IMR-90 (cell line): ENCODE measurements around the gene ANKH. TPM values are rescaled to one million over a fixed set of nuclear protein-coding genes. Genes with fewer than 3 reads are reported as not detected.

Experiments used
- ATAC-seq: fragments of 200-7000 bp; cut with Tn5 transposase; 2 replicates; pipeline ENCODE4 v1.9.1; 2020; ENCODE audit warnings: low read depth, mild to moderate bottlenecking, moderate library complexity
- BruUV-seq: library from RNA; stranded (reverse); fragments of 400-500 nt; replicated peaks from 2 replicates; lab custom pipeline; 2021; lab: Mats Ljungman, UMichigan
- CTCF ChIA-PET: fragments of 300-600 bp; formaldehyde crosslinking; extraction: SDS; loops from one replicate; lab custom pipeline; 2021; ENCODE audit warnings: antibody characterized with exemption; lab: Yijun Ruan, JAX
- POLR2A ChIA-PET: fragments of 300-600 bp; sonication (Branson Sonifier 250); formaldehyde crosslinking; loops from one replicate; lab custom pipeline; 2022; ENCODE audit warnings: antibody characterized with exemption; ENCODE audit not compliant: unreplicated experiment; lab: Charles Lee
- DNase-seq: peaks from one replicate; pipeline ENCODE4 v3.0.0; 2013
- H2AFZ ChIP-seq: replicated peaks from 2 replicates; pipeline ENCODE3; 2013; ENCODE audit warnings: low read length, mild to moderate bottlenecking; ENCODE audit not compliant: poor library complexity
- H2AK5ac ChIP-seq: 2 replicates; pipeline ENCODE4 v1.6.1; 2013; ENCODE audit warnings: low read depth, low read length, inconsistent platforms
- H2AK9ac ChIP-seq: replicated peaks from 2 replicates; pipeline ENCODE3; 2013; ENCODE audit warnings: mild to moderate bottlenecking, low read depth, low read length, moderate library complexity; ENCODE audit not compliant: poor library complexity
- H2BK120ac ChIP-seq: 2 replicates; pipeline ENCODE4 v1.6.1; 2013; ENCODE audit warnings: low read depth, low read length, inconsistent platforms
- H2BK15ac ChIP-seq: 3 replicates; pipeline ENCODE4 v1.6.1; 2013; ENCODE audit warnings: low read depth, low read length, inconsistent platforms
- H2BK20ac ChIP-seq: 2 replicates; pipeline ENCODE4 v1.6.1; 2013; ENCODE audit warnings: low read depth, mild to moderate bottlenecking, inconsistent platforms, low read length, moderate library complexity
- H2BK5ac ChIP-seq: 2 replicates; pipeline ENCODE4 v1.6.1; 2013; ENCODE audit warnings: mild to moderate bottlenecking, low read depth, low read length, inconsistent platforms; ENCODE audit not compliant: poor library complexity, severe bottlenecking
- H3K14ac ChIP-seq: replicated peaks from 2 replicates; pipeline ENCODE4 v1.6.1; 2013; ENCODE audit warnings: low read depth, low read length, inconsistent platforms
- H3K18ac ChIP-seq: 2 replicates; pipeline ENCODE4 v1.6.1; 2013; ENCODE audit warnings: low read depth, low read length, control low read depth
- H3K23ac ChIP-seq: 2 replicates; pipeline ENCODE4 v1.6.1; 2013; ENCODE audit warnings: low read depth, low read length, inconsistent platforms
- H3K27ac ChIP-seq: 2 replicates; pipeline ENCODE4 v1.5.1; 2013; ENCODE audit warnings: mild to moderate bottlenecking, control low read depth, low read length; ENCODE audit not compliant: insufficient read depth
- H3K27me3 ChIP-seq: 2 replicates; pipeline ENCODE4 v1.6.1; 2013; ENCODE audit warnings: low read length; ENCODE audit not compliant: control insufficient read depth, insufficient read depth
- H3K36me3 ChIP-seq: 2 replicates; pipeline ENCODE4 v1.6.1; 2013; ENCODE audit warnings: low read length, mixed read lengths; ENCODE audit not compliant: control insufficient read depth, insufficient read depth
- H3K4ac ChIP-seq: 2 replicates; pipeline ENCODE4 v1.6.1; 2013; ENCODE audit warnings: low read depth, low read length, inconsistent platforms
- H3K4me1 ChIP-seq: 2 replicates; pipeline ENCODE4 v1.6.1; 2013; ENCODE audit warnings: low read length, mixed read lengths; ENCODE audit not compliant: control insufficient read depth, insufficient read depth
- H3K4me2 ChIP-seq: 2 replicates; pipeline ENCODE4 v1.6.1; 2013; ENCODE audit warnings: low read depth, mild to moderate bottlenecking, control low read depth, low read length, moderate library complexity
- H3K4me3 ChIP-seq: 2 replicates; pipeline ENCODE4 v1.5.1; 2013; ENCODE audit warnings: low read depth, mild to moderate bottlenecking, control low read depth, low read length, moderate library complexity; ENCODE audit not compliant: insufficient read depth
- H3K56ac ChIP-seq: 2 replicates; pipeline ENCODE4 v1.6.1; 2013; ENCODE audit warnings: low read length, inconsistent platforms; ENCODE audit not compliant: insufficient read depth; ENCODE audit errors: extremely low read depth
- H3K79me1 ChIP-seq, 2 experiments: 2 replicates each; pipeline ENCODE4 v1.6.1; 2013; ENCODE audit warnings: low read length in 2 of 2, inconsistent platforms in 1 of 2, low read depth in 1 of 2
- H3K9ac ChIP-seq: 2 replicates; pipeline ENCODE4 v1.6.1; 2013; ENCODE audit warnings: low read depth, low read length, control low read depth
- H3K9me1 ChIP-seq: 2 replicates; pipeline ENCODE4 v1.6.1; 2013; ENCODE audit warnings: low read length, inconsistent platforms; ENCODE audit not compliant: insufficient read depth
- H3K9me3 ChIP-seq: 2 replicates; pipeline ENCODE4 v1.6.1; 2013; ENCODE audit warnings: low read length; ENCODE audit not compliant: control insufficient read depth, insufficient read depth
- H4K20me1 ChIP-seq: 2 replicates; pipeline ENCODE4 v1.6.1; 2013; ENCODE audit warnings: low read length, inconsistent platforms; ENCODE audit not compliant: insufficient read depth
- H4K5ac ChIP-seq: 2 replicates; pipeline ENCODE4 v1.6.1; 2013; ENCODE audit warnings: mild to moderate bottlenecking, low read depth, low read length, control low read depth
- H4K8ac ChIP-seq, 2 experiments: 2 replicates each; pipeline ENCODE4 v1.6.1; 2013; ENCODE audit warnings: low read depth in 2 of 2, low read length in 2 of 2, control low read depth in 1 of 2, inconsistent platforms in 1 of 2
- H4K91ac ChIP-seq: 2 replicates; pipeline ENCODE4 v1.6.1; 2013; ENCODE audit warnings: low read depth, low read length, inconsistent platforms; ENCODE audit not compliant: insufficient read depth
- BHLHE40 ChIP-seq: fragments of 150-350 bp; IDR thresholded peaks from 2 replicates; pipeline ENCODE4 v1.6.1; 2016; ENCODE audit warnings: mild to moderate bottlenecking, low read depth, low read length
- CEBPB ChIP-seq: IDR thresholded peaks from 2 replicates; pipeline ENCODE4 v1.6.1; 2012; ENCODE audit warnings: low read depth, low read length, improper control_type of control experiment
- CHD1 ChIP-seq: IDR thresholded peaks from 2 replicates; pipeline ENCODE4 v1.6.1; 2012; ENCODE audit warnings: low read depth, low read length, improper control_type of control experiment
- CTCF ChIP-seq: conservative IDR thresholded peaks from 2 replicates; pipeline ENCODE4 v1.5.1; 2012; ENCODE audit warnings: mild to moderate bottlenecking, low read depth, low read length, improper control_type of control experiment
- ELK1 ChIP-seq: fragments of 150-350 bp; IDR thresholded peaks from 2 replicates; pipeline ENCODE4 v1.6.1; 2016; ENCODE audit warnings: low read depth, mild to moderate bottlenecking, low read length, moderate library complexity, borderline replicate concordance
- FOS ChIP-seq: fragments of 150-350 bp; IDR thresholded peaks from 2 replicates; pipeline ENCODE4 v1.6.1; 2016; ENCODE audit warnings: low read depth, low read length
- MAFK ChIP-seq: IDR thresholded peaks from 2 replicates; pipeline ENCODE4 v1.6.1; 2012; ENCODE audit warnings: low read depth, low read length, improper control_type of control experiment
- MAZ ChIP-seq: IDR thresholded peaks from 2 replicates; pipeline ENCODE4 v1.6.1; 2012; ENCODE audit warnings: low read depth, mild to moderate bottlenecking, low read length, improper control_type of control experiment, moderate library complexity, borderline replicate concordance
- MXI1 ChIP-seq: IDR thresholded peaks from 2 replicates; pipeline ENCODE4 v1.6.1; 2012; ENCODE audit warnings: low read depth, mild to moderate bottlenecking, low read length, moderate library complexity, borderline replicate concordance
- NFE2L2 ChIP-seq: fragments of 150-350 bp; IDR thresholded peaks from 2 replicates; pipeline ENCODE4 v1.6.1; 2016; ENCODE audit warnings: low read depth, mild to moderate bottlenecking, low read length
- POLR2A ChIP-seq: IDR thresholded peaks from 2 replicates; pipeline ENCODE4 v1.6.1; 2012; ENCODE audit warnings: mild to moderate bottlenecking, low read depth, low read length
- RAD21 ChIP-seq: IDR thresholded peaks from 2 replicates; pipeline ENCODE4 v1.6.1; 2012; ENCODE audit warnings: low read length, improper control_type of control experiment
- RCOR1 ChIP-seq: IDR thresholded peaks from 2 replicates; pipeline ENCODE4 v1.6.1; 2012; ENCODE audit warnings: mild to moderate bottlenecking, low read length, improper control_type of control experiment; ENCODE audit not compliant: insufficient replicate concordance
- RFX5 ChIP-seq: IDR thresholded peaks from 2 replicates; pipeline ENCODE4 v1.8.0; 2012; ENCODE audit warnings: low read depth, mild to moderate bottlenecking, low read length, moderate library complexity
- SMC3 ChIP-seq: fragments of 150-350 bp; IDR thresholded peaks from 2 replicates; pipeline ENCODE4 v1.6.1; 2016; ENCODE audit warnings: low read depth, mild to moderate bottlenecking, antibody characterized with exemption, low read length, moderate library complexity
- USF2 ChIP-seq: fragments of 150-350 bp; IDR thresholded peaks from 2 replicates; pipeline ENCODE4 v1.6.1; 2017; ENCODE audit warnings: mild to moderate bottlenecking, antibody characterized with exemption, low read length, low read depth
- WGBS, 2 experiments: methylation state at CpG; one replicate each; pipeline versions ENCODE4 v1.1.5 to v1.1.7; 2013; ENCODE audit warnings: missing lambda C conversion rate in 2 of 2; ENCODE audit not compliant: insufficient read length in 1 of 2; ENCODE audit errors: extremely low coverage in 2 of 2; 5-methylcytosine and 5-hydroxymethylcytosine counted together
- dilution Hi-C: fragments of 300-500 bp; cut with HindIII; formaldehyde crosslinking; loops from one replicate; pipeline ENCODE4 v1.14.3; 2018; ENCODE audit warnings: low sequenced_read_pairs; ENCODE audit not compliant: unreplicated experiment
- in situ Hi-C: fragments of 300-500 bp; cut with MboI; formaldehyde crosslinking; loops from 3 replicates; pipeline ENCODE4 v1.14.3; 2019; ENCODE audit warnings: low sequenced_read_pairs, inconsistent platforms, mixed read lengths
- intact Hi-C: fragments of 100-400 bp; cut with micrococcal nuclease; formaldehyde crosslinking; loops from 2 replicates; pipeline ENCODE4 v1.10.0; 2022
- polyA plus RNA-seq, 3 experiments: library from polyadenylated mRNA; depleted of rRNA; stranded (reverse); fragments of >200 nt; gene quantifications; 2 replicates each; pipeline ENCODE4 v1.2.3, GENCODE V29; 2012; ENCODE audit warnings: low replicate concordance in 1 of 3
- total RNA-seq: library from RNA; depleted of rRNA; stranded (reverse); fragments of >200 nt; gene quantifications from 2 replicates; pipeline ENCODE4 v1.2.3, GENCODE V29; 2012

Gene ANKH
- total and polyA plus RNA-seq, 2 of the 4 experiments (the other 2 are of a cell fraction) = 5.2 to 17.2 TPM

- Histone ChIP-seq H3K27ac (no peak overlapping the region), H3K23ac (no peak overlapping the region), H3K18ac (no peak overlapping the region), H4K5ac (no peak overlapping the region), H3K9ac (no peak overlapping the region), H3K9me1 (0 out of 2 replicates have a peak, but pooled peaks cover 3% of the 10 kb centered on the region), H2AK5ac (no peak overlapping the region), H3K27me3 (no peaks in the 10 kb centered on the region), H4K91ac (no peak overlapping the region), H2BK120ac (no peak overlapping the region), H2BK5ac (no peak overlapping the region), H2AFZ (no peak overlapping the region), H3K14ac (no peak overlapping the region), H2BK20ac (no peak overlapping the region), H3K79me1 (no peaks in the 10 kb centered on the region), H3K36me3 (no peaks in the 10 kb centered on the region), H3K56ac (no peak overlapping the region), H3K4ac (no peak overlapping the region), H4K8ac (no peak overlapping the region), H2BK15ac (no peak overlapping the region), H3K4me3 (no peak overlapping the region), H3K4me1 (no peaks in the 10 kb centered on the region), H3K9me3 (no peaks in the 10 kb centered on the region), H4K20me1 (no peaks in the 10 kb centered on the region), H2AK9ac (no peak overlapping the region), H3K4me2 (no peak overlapping the region)
- WGBS, 2 experiments = 94% methylated on average over 13 of the region's 16 CpGs; no CpG with 5 or more reads in 1 of the 2 experiments
- ChIA-PET POLR2A (no interaction called here), CTCF (no interaction called here)
- TF ChIP-seq FOS (no peak), POLR2A (no peak), MAFK (no peak), USF2 (no peak), MAZ (no peak), ELK1 (no peak), BHLHE40 (no peak), RFX5 (no peak), SMC3 (no peak), CHD1 (no peak), MXI1 (no peak), RAD21 (no peak), CEBPB (no peak), CTCF (no peak), RCOR1 (no peak), NFE2L2 (no peak)
- no peak for ATAC-seq
- in situ Hi-C loops (no loop called here), intact Hi-C loops (no loop called here), dilution Hi-C loops (no loop called here)
- no peak for DNase-seq
- BruUV-seq = no TSS peak
Observed at GRCh38 chr5:14733661-14734060, 137.9 kb downstream of the ANKH start.
